AG09319 (cell line): ENCODE results near the gene NUDC.
"Not testable (repeated sequence)": the region's sequence is repeated elsewhere in the genome, so short reads cannot be mapped to it uniquely, and the experiment has no call there.

Experiments used
- DNase-seq: peaks from one replicate; pipeline ENCODE4 v3.0.0-alpha.2; 2010; ENCODE audit warnings: low read depth; ENCODE audit errors: extremely low read depth
- TF ChIP-seq, protein P1 (sequence below): IDR thresholded peaks from 2 replicates; pipeline ENCODE4 v1.5.1; 2011; ENCODE audit warnings: low read depth, mild to moderate bottlenecking, inconsistent platforms, low read length, moderate library complexity

The NUDC gene

DNA sequence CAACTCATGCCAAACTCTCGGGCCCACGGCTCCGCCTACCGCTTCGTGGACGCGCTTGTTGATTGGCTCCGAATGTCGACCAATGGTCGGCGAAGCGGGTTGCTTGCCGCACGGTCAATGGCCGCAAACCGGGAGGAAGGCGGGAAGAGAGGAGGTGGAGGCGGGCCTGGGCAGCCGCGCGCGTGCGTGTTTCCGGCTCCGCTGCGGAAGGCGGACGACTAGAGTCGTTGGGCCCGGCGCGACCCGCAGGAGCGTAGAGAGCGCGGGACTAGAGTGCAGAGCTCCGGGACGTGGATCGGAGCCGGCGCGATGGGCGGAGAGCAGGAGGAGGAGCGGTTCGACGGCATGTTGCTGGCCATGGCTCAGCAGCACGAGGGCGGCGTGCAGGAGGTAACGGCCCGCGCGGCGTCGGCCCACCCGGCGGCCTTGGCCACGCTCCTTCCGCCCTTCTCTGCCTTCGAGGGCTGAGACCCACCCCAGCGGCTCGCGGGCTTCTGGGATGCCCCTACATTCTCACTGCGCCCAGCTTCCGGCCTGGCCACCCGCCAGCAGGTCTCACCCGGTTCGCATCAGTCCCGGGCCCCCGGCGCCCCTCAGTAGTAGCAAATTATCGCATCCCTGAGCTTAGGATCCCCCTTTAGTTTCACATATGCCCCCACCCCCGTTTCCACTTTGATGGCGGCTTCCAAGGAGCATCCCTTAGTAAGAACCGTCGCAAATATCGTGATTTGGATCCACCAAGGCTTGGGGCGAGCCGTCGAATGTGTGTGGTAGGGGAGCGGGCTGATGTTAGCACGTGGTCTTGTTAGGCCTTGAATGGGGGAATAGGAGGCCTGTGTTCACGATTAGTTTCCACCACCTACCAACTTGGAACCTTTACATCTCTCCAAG lies at the start of gene NUDC:
Gene NUDC (plus strand): TSS at position 204 of the 891 bp plus-strand sequence. CDS start 106 bp downstream, at position 310.
- DNase-seq = peak; percentile 91
- TF ChIP-seq, protein P1, sequence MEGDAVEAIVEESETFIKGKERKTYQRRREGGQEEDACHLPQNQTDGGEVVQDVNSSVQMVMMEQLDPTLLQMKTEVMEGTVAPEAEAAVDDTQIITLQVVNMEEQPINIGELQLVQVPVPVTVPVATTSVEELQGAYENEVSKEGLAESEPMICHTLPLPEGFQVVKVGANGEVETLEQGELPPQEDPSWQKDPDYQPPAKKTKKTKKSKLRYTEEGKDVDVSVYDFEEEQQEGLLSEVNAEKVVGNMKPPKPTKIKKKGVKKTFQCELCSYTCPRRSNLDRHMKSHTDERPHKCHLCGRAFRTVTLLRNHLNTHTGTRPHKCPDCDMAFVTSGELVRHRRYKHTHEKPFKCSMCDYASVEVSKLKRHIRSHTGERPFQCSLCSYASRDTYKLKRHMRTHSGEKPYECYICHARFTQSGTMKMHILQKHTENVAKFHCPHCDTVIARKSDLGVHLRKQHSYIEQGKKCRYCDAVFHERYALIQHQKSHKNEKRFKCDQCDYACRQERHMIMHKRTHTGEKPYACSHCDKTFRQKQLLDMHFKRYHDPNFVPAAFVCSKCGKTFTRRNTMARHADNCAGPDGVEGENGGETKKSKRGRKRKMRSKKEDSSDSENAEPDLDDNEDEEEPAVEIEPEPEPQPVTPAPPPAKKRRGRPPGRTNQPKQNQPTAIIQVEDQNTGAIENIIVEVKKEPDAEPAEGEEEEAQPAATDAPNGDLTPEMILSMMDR = no peak

DNA sequence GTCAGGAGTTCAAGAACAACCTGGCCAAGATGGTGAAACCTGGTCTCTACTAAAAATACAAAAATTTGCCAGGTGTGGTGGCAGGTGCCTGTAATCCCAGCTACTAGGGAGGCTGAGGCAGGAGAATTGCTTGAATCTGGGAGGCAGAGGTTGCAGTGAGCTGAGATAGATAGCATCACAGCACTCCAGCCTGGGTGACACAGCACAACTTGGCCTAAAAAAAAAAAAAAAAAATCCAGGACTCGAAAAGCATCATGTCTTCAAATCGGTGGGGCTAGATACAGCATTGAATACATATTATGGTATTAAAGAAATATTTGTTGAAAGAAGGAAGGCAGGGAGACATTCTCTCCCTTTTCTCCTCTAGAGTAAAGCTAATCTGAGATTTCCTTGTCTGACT lies 48.4 kb upstream of the NUDC start:
- DNase-seq = not testable (repeated sequence)

DNA sequence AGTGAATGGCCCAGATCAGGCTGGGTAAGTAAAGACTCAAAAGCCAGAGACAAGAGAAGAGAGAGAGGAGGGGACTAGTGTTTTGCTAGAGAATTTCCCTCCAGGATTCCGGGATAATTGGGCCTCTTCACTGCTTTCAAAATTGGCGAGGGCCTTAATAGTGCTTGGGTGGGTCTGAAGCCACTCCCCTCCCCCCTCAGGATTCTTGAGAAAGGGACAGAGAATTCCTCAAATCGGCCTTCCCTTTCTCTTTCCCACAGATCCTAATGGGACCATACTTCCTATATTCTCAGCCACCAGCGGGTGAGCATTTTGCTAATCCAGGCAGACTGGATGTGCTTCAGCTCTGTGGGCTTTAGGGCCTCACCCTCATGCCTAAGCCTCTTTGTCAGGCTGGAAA lies 46.6 kb upstream of the NUDC start:
- TF ChIP-seq, protein P1 = no peak
- DNase-seq = no peak

GRCh38 chr1:26877326-26877725 lies 44.2 kb upstream of the NUDC start:
- DNase-seq = no peak
- TF ChIP-seq, protein P1 = no peak

- TF ChIP-seq, protein P1 = no peak
- no peak for DNase-seq
These were observed 41.8 kb upstream of the NUDC start for GRCh38 chr1:26879793-26880192.

DNA sequence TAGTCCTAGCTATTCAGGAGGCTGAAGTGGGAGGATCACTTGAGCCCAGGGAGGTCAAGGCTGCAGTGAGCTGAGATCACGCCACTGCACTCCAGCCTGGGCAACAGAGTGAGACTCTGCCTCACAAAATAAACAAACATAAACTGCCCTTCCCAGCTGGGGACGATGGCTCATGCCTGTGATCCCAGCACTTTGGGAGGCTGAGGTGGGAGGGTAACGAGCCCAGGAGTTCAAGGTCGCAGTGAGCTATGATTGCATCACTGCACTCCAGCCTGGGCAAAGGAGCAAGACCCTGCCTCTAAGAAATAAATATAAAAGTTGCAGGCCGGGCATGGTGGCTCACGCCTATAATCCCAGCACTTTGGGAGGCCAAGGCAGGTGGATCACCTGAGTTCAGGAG lies 39.9 kb upstream of the NUDC start:
- not testable (repeated sequence) for DNase-seq

DNA sequence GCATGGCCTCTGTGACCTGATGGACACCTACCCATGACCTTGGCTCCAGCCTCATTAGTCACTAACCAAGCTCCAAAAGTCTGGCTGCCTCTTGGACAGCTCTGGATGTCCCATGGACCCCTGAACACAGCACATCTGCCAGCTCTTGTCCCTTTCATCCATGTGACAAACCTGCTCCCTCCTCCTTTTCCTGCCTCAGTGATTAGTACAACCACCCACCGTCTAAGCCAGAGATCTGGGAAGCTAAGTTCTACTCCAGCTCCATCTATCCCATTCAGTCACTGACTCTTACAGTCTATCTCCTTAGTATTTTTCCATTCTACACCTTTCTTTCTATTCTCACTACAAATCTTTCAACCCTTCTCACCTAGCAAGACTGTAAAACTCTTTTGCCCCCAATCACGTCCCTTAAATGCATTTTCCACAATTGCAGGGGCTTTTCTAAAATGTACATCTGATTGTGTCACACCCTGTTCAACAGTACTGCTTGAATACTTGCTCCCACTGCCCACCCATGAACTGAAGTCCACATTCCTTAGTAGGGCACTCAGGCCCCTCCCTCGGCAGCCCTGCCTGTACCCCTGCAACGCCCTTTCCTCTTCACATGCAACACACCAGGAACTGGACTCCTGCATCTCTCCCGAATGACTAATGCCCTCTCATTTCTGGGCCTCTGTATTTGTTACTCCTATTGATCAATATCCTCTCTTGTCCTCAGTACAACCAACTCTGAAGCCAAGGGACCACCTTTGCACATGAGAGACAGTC lies 38.7 kb upstream of the NUDC start:
- DNase-seq = no peak
- TF ChIP-seq, protein P1 = no peak

DNA sequence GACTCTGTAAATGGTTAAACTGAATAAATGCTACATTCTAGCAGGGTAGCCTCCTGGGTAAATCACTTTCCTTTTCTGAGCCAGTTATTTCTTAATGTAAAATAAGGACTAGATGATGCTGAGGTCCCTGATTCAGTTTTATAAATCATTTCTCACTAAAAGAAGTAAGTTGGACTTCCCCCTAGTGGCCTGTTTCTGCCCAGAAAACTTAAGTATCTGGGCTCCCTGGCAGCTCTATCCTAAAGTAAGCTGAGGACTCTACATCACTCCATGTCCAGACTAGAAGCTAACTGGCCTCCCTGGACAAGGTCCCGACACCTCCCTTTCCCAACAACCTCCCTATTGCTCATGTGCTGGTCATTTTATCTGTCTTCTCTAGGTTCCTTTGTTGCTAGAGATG lies 34.4 kb upstream of the NUDC start:
- DNase-seq = no peak
- TF ChIP-seq, protein P1 = peak; percentile 46
